Measurements from ENCODE around the gene NFIA. TPM values are rescaled to one million over a fixed set of nuclear protein-coding genes. Genes with fewer than 3 reads are reported as not detected.

The NFIA gene
- total RNA-seq, 6 donors from 2014 or later = 33.5 to 94.3 (median 44.9) TPM

GRCh38 chr1:61397935-61398334, 315.6 kb downstream of the NFIA start:
- ATAC-seq (ENCODE audit: low FRiP score in 2 of 2) = no peak
- no peak overlapping the region for H3K4me3 ChIP-seq
- no peaks in the 10 kb centered on the region for H3K27me3 ChIP-seq
- DNase-seq = no peak
- H3K9me3 ChIP-seq = no peaks in the 10 kb centered on the region
- no peaks in the 10 kb centered on the region for H3K36me3 ChIP-seq
- no peak for TF ChIP-seq EP300 (IDR thresholded peaks at IDR 0.05)
- no peak for TF ChIP-seq CTCF (IDR thresholded peaks at IDR 0.05)
- no peak for TF ChIP-seq POLR2AphosphoS5 (IDR thresholded peaks at IDR 0.05)
- no peak for TF ChIP-seq POLR2A (IDR thresholded peaks at IDR 0.05)
- H3K27ac ChIP-seq = no peak overlapping the region
- 63 to 73% methylated on average over 3 of the region's 3 CpGs for WGBS, 2 donors
- peaks cover 0 to 6% (median 0%) of the 10 kb centered on the region in 4 donors for H3K4me1 ChIP-seq

GRCh38 chr1:61399199-61399598, 316.8 kb downstream of the NFIA start:
- no peaks in the 10 kb centered on the region for H3K9me3 ChIP-seq
- DNase-seq (no peak), ATAC-seq (ENCODE audit: low FRiP score in 2 of 2) (peak in 1 of 2 donors; percentile 24)
- H3K27me3 ChIP-seq = no peaks in the 10 kb centered on the region
- H3K4me1 ChIP-seq = peaks cover 0 to 9% (median 3%) of the 10 kb centered on the region in 4 donors
- H3K27ac ChIP-seq = no peak overlapping the region
- 72 to 75% methylated on average over 3 of the region's 3 CpGs for WGBS, 2 donors
- TF ChIP-seq POLR2A (IDR thresholded peaks at IDR 0.05) (no peak), EP300 (IDR thresholded peaks at IDR 0.05) (no peak), CTCF (IDR thresholded peaks at IDR 0.05) (no peak), POLR2AphosphoS5 (IDR thresholded peaks at IDR 0.05) (no peak)
- H3K36me3 ChIP-seq = no peaks in the 10 kb centered on the region
- no peak overlapping the region for H3K4me3 ChIP-seq

- H3K4me1 ChIP-seq = peaks cover 0 to 10% (median 3%) of the 10 kb centered on the region in 4 donors
- H3K27ac ChIP-seq = no peak overlapping the region
- DNase-seq (no peak), ATAC-seq (ENCODE audit: low FRiP score in 2 of 2) (no peak)
- no peaks in the 10 kb centered on the region for H3K9me3 ChIP-seq
- H3K36me3 ChIP-seq = no peaks in the 10 kb centered on the region
- no peaks in the 10 kb centered on the region for H3K27me3 ChIP-seq
- TF ChIP-seq EP300 (IDR thresholded peaks at IDR 0.05) = no peak
- whole genome bisulfite sequencing, 2 donors = 60 to 61% methylated on average over 5 of the region's 5 CpGs
- H3K4me3 ChIP-seq = no peak overlapping the region
Measured at GRCh38 chr1:61400131-61400770, 317.9 kb downstream of the NFIA start.

- no peak for DNase-seq
- no peak overlapping the region for H3K4me3 ChIP-seq
- no peak for ATAC-seq (ENCODE audit: low FRiP score in 2 of 2)
- H3K4me1 ChIP-seq = peaks cover 0 to 10% (median 3%) of the 10 kb centered on the region in 4 donors
- no peak for TF ChIP-seq EP300 (IDR thresholded peaks at IDR 0.05)
- no peak for TF ChIP-seq POLR2A (IDR thresholded peaks at IDR 0.05)
- no peak for TF ChIP-seq CTCF (IDR thresholded peaks at IDR 0.05)
- TF ChIP-seq POLR2AphosphoS5 (IDR thresholded peaks at IDR 0.05) = no peak
- H3K9me3 ChIP-seq = no peaks in the 10 kb centered on the region
- WGBS, 2 donors = 75 to 80% methylated on average over 3 of the region's 3 CpGs
- H3K27me3 ChIP-seq = no peaks in the 10 kb centered on the region
- H3K27ac ChIP-seq = no peak overlapping the region
- peaks cover 0 to 2% (median 0%) of the 10 kb centered on the region in 4 donors for H3K36me3 ChIP-seq
Measured at GRCh38 chr1:61400997-61401396, 318.6 kb downstream of the NFIA start.

GRCh38 chr1:61403679-61404596, 321.6 kb downstream of the NFIA start:
- Histone ChIP-seq H3K27ac (peak overlapping the region in 2 of 4 donors; percentile 4 to 13), H3K4me1 (peaks cover 0 to 10% (median 3%) of the 10 kb centered on the region in 4 donors), H3K4me3 (no peak overlapping the region), H3K27me3 (no peaks in the 10 kb centered on the region), H3K36me3 (peaks cover 0 to 31% (median 14%) of the 10 kb centered on the region in 4 donors), H3K9me3 (no peaks in the 10 kb centered on the region)
- ATAC-seq (ENCODE audit: low FRiP score in 2 of 2) (peak in 1 of 2 donors; percentile 52), DNase-seq (no peak)
- TF ChIP-seq POLR2AphosphoS5 (IDR thresholded peaks at IDR 0.05) (peak in 1 of 2 donors; percentile 61), EP300 (IDR thresholded peaks at IDR 0.05) (no peak)
- WGBS, 2 donors = 46 to 52% methylated on average over 12 of the region's 12 CpGs

All from upper lobe of left lung (tissue), 6 donors.